CD4-positive, alpha-beta T cell (primary cell): Measurements from ENCODE around the gene ARHGAP18. TPM values are rescaled to one million over a fixed set of nuclear protein-coding genes. Genes with fewer than 3 reads are reported as not detected.

Experiments used
- ATAC-seq: fragments of 200-7000 bp; cut with Tn5 transposase; one replicate; pipeline ENCODE4 v1.10.0; 2022; ENCODE audit warnings: mild to moderate bottlenecking; ENCODE audit not compliant: poor library complexity
- CTCF ChIA-PET: fragments of 350-600 bp; sonication (Branson Sonifier 250); formaldehyde crosslinking; loops from one replicate; lab custom pipeline; 2021; ENCODE audit warnings: antibody characterized with exemption, inconsistent platforms; lab: Charles Lee
- POLR2A ChIA-PET: fragments of 350-600 bp; sonication (Branson Sonifier 250); formaldehyde crosslinking; loops from one replicate; lab custom pipeline; 2021; ENCODE audit warnings: antibody characterized with exemption, inconsistent platforms; lab: Charles Lee
- DNase-seq, 14 experiments: peaks; one replicate each; pipeline ENCODE4 v3.0.0-alpha.2; 2013 to 2020; ENCODE audit warnings: mixed read lengths in 2 of 14
- H3K27ac ChIP-seq, 2 donors: one replicate each; pipeline versions ENCODE4 v1.5.1 to v1.7.0; 2013; ENCODE audit warnings: low read length in 2 of 2, low read depth in 1 of 2, mild to moderate bottlenecking in 1 of 2
- H3K27me3 ChIP-seq, 2 experiments: 1 replicate in 1 of 2; 2 replicates in 1 of 2; pipeline versions ENCODE4 v1.6.1 to v1.7.0; 2013; ENCODE audit warnings: low read length in 2 of 2, control low read depth in 1 of 2, mild to moderate bottlenecking in 1 of 2, moderate library complexity in 1 of 2; ENCODE audit not compliant: insufficient read depth in 2 of 2, control insufficient read depth in 1 of 2
- H3K36me3 ChIP-seq: one replicate; pipeline ENCODE4 v1.6.1; 2013; ENCODE audit warnings: low read length, control low read depth; ENCODE audit not compliant: insufficient read depth
- H3K4me1 ChIP-seq: one replicate; pipeline ENCODE4 v1.6.1; 2013; ENCODE audit warnings: low read length, control low read depth; ENCODE audit not compliant: insufficient read depth
- H3K4me3 ChIP-seq: one replicate; pipeline ENCODE4 v1.5.1; 2013; ENCODE audit warnings: mild to moderate bottlenecking, low read length, moderate library complexity
- H3K9me3 ChIP-seq, 2 experiments: 1 replicate in 1 of 2; 2 replicates in 1 of 2; pipeline versions ENCODE4 v1.6.1 to v1.7.0; 2013; ENCODE audit warnings: low read length in 2 of 2, mild to moderate bottlenecking in 2 of 2, control low read depth in 1 of 2, moderate library complexity in 1 of 2; ENCODE audit not compliant: control insufficient read depth in 1 of 2, insufficient read depth in 1 of 2
- H3K27ac Mint-ChIP-seq: one replicate; pipeline ENCODE4 v1.8.0; 2020; ENCODE audit warnings: mixed read lengths
- H3K27me3 Mint-ChIP-seq: one replicate; pipeline ENCODE4 v1.8.0; 2021; ENCODE audit warnings: mixed read lengths
- H3K36me3 Mint-ChIP-seq: one replicate; pipeline ENCODE4 v1.8.0; 2021; ENCODE audit warnings: low read depth, mixed read lengths
- H3K4me1 Mint-ChIP-seq: one replicate; pipeline ENCODE4 v1.8.0; 2021; ENCODE audit warnings: low read depth, mixed read lengths
- H3K4me3 Mint-ChIP-seq: one replicate; pipeline ENCODE4 v1.8.0; 2020; ENCODE audit warnings: mild to moderate bottlenecking, mixed read lengths
- H3K9me3 Mint-ChIP-seq: one replicate; pipeline ENCODE4 v1.8.0; 2020; ENCODE audit warnings: mixed read lengths
- CTCF ChIP-seq: fragments of 200-600 bp; IDR thresholded peaks from one replicate; pipeline ENCODE4 v1.8.0; 2022; ENCODE audit warnings: antibody characterized with exemption, mild to moderate bottlenecking
- intact Hi-C, 2 experiments: fragments of 100-400 bp; cut with DNase I in 1 of 2; cut with micrococcal nuclease in 1 of 2; formaldehyde crosslinking; loops; one replicate each; pipeline versions ENCODE4 v1.15.1 to v1.9.0; 2023 to 2025; cut with DNase I, micrococcal nuclease
- total RNA-seq, 174 experiments: library from RNA in 2 of 174; stranded (reverse) in 2 of 174; gene quantifications; one replicate each; pipeline ENCODE4 v1.2.3 and lab custom pipeline; 2021 to 2026

Gene ARHGAP18
- total RNA-seq, 2 experiments from 2014 or later: 0.71 to 1.3 TPM

GRCh38 chr6:129655334-129655733, 54.6 kb downstream of the ARHGAP18 start:
- Mint-ChIP-seq H3K27ac (no peak overlapping the region), H3K4me3 (no peak overlapping the region), H3K9me3 (no peaks in the 10 kb centered on the region), H3K36me3 (no peaks in the 10 kb centered on the region), H3K27me3 (no peaks in the 10 kb centered on the region), H3K4me1 (peaks cover 8% of the 10 kb centered on the region)
- H3K27ac ChIP-seq: no peak overlapping the region
- H3K27me3 ChIP-seq: no peaks in the 10 kb centered on the region
- H3K36me3 ChIP-seq: no peaks in the 10 kb centered on the region
- POLR2A ChIA-PET: interaction anchor here (0.6 kb wide), 1 partner anchor 17 kb away, joined by 3 read pairs; no protein-coding TSS in a partner anchor
- CTCF ChIA-PET: no interaction called here
- no peaks in the 10 kb centered on the region for H3K9me3 ChIP-seq
- TF ChIP-seq CTCF: no peak
- DNase-seq (peak in 1 of 14 experiments; percentile 14), ATAC-seq (peak; percentile 57)
- H3K4me3 ChIP-seq: no peak overlapping the region
- no peaks in the 10 kb centered on the region for H3K4me1 ChIP-seq
- intact Hi-C loops: no loop called here

GRCh38 chr6:129653746-129654145, 56.2 kb downstream of the ARHGAP18 start:
- H3K36me3 Mint-ChIP-seq: no peaks in the 10 kb centered on the region
- TF ChIP-seq CTCF: no peak
- DNase-seq (no peak), ATAC-seq (no peak)
- Histone ChIP-seq H3K4me1 (no peaks in the 10 kb centered on the region), H3K27ac (no peak overlapping the region), H3K9me3 (no peaks in the 10 kb centered on the region), H3K27me3 (no peaks in the 10 kb centered on the region), H3K4me3 (no peak overlapping the region), H3K36me3 (no peaks in the 10 kb centered on the region)
- H3K27me3 Mint-ChIP-seq: no peaks in the 10 kb centered on the region
- CTCF ChIA-PET: no interaction called here
- intact Hi-C loops: no loop called here
- H3K4me1 Mint-ChIP-seq: peaks cover 8% of the 10 kb centered on the region
- H3K9me3 Mint-ChIP-seq: no peaks in the 10 kb centered on the region
- POLR2A ChIA-PET: no interaction called here
- H3K4me3 Mint-ChIP-seq: no peak overlapping the region
- H3K27ac Mint-ChIP-seq: no peak overlapping the region

- Histone ChIP-seq H3K27me3 (no peaks in the 10 kb centered on the region), H3K4me1 (no peaks in the 10 kb centered on the region), H3K36me3 (no peaks in the 10 kb centered on the region), H3K9me3 (no peaks in the 10 kb centered on the region), H3K4me3 (no peak overlapping the region), H3K27ac (no peak overlapping the region)
- Mint-ChIP-seq H3K4me3 (no peak overlapping the region), H3K9me3 (no peaks in the 10 kb centered on the region), H3K27ac (no peak overlapping the region), H3K36me3 (no peaks in the 10 kb centered on the region), H3K27me3 (no peaks in the 10 kb centered on the region), H3K4me1 (peaks cover 8% of the 10 kb centered on the region)
- DNase-seq (no peak), ATAC-seq (no peak)
- intact Hi-C loops: no loop called here
- POLR2A ChIA-PET: no interaction called here
- CTCF ChIA-PET: no interaction called here
- no peak for TF ChIP-seq CTCF
Measured at GRCh38 chr6:129653229-129653628, 56.7 kb downstream of the ARHGAP18 start.
